Measurements from ENCODE around the gene ABCC9. TPM values are rescaled to one million over a fixed set of nuclear protein-coding genes. Genes with fewer than 3 reads are reported as not detected.

ABCC9 gene
- total and polyA plus RNA-seq, 2 experiments from 2014 or later, result 0.22 to 0.48 TPM

- Histone ChIP-seq H3K4me1 (ENCODE audit: low read depth) (no peaks in the 10 kb centered on the region), H3K4me3 (no peak overlapping the region), H3K36me3 (no peaks in the 10 kb centered on the region), H3K27me3 (no peaks in the 10 kb centered on the region), H3K9me3 (ENCODE audit: low read depth) (no peaks in the 10 kb centered on the region), H3K27ac (no peak overlapping the region)
- TF ChIP-seq CTCF (IDR thresholded peaks at IDR 0.05; ENCODE audit: low read depth, low read length), result no peak
- DNase-seq (ENCODE audit: low read depth in 1 of 2, low spot score in 1 of 2), result no peak
Measured at GRCh38 chr12:21756699-21757098, 184.5 kb downstream of the ABCC9 start.

GRCh38 chr12:21751517-21751916 lies 189.7 kb downstream of the ABCC9 start:
- Histone ChIP-seq H3K4me3 (no peak overlapping the region), H3K36me3 (no peaks in the 10 kb centered on the region), H3K4me1 (ENCODE audit: low read depth) (no peaks in the 10 kb centered on the region), H3K27ac (no peak overlapping the region), H3K27me3 (no peaks in the 10 kb centered on the region), H3K9me3 (ENCODE audit: low read depth) (no peaks in the 10 kb centered on the region)
- DNase-seq (ENCODE audit: low read depth in 1 of 2, low spot score in 1 of 2), result peak in 1 of 2 donors; percentile 69
- TF ChIP-seq CTCF (IDR thresholded peaks at IDR 0.05; ENCODE audit: low read depth, low read length), result no peak

Other genes with a start within 250 kb of the ABCC9 start
- 9.7 and 11.4 TPM in 2 replicates for gene KCNJ8, start 166.7 kb downstream of the ABCC9 start, total RNA-seq
- gene KCNJ8, start 166.7 kb downstream of the ABCC9 start, polyA plus RNA-seq, result 9.4 and 11.0 TPM in 2 replicates
- gene CMAS, start 104.8 kb upstream of the ABCC9 start, total RNA-seq, result 26.1 and 32.7 TPM in 2 replicates
- 76.0 and 82.7 TPM in 2 replicates for gene CMAS, start 104.8 kb upstream of the ABCC9 start, polyA plus RNA-seq

Measured in cardiac muscle cell (in vitro differentiated cells and primary cell).